Neutrophil (primary cell): ENCODE data around the gene VTI1A.

ENCODE experiments used
- H3K27ac ChIP-seq: fragments of 200-600 bp; sonication (generic); 2 replicates; pipeline ENCODE4 v1.5.1; 2016; ENCODE audit warnings: mild to moderate bottlenecking, moderate library complexity
- H3K27me3 ChIP-seq: fragments of 200-600 bp; sonication (generic); 2 replicates; pipeline ENCODE4 v1.6.0; 2016; ENCODE audit warnings: mild to moderate bottlenecking
- H3K36me3 ChIP-seq: fragments of 200-600 bp; sonication (generic); 2 replicates; pipeline ENCODE4 v1.5.1; 2017
- H3K4me1 ChIP-seq, 2 experiments: fragments of 200-600 bp in 1 of 2; sonication (generic) in 1 of 2; 1 replicate in 1 of 2; 2 replicates in 1 of 2; pipeline versions ENCODE4 v1.5.1 to v1.6.1; 2013 to 2016; ENCODE audit warnings: low read depth in 1 of 2, low read length in 1 of 2, mild to moderate bottlenecking in 1 of 2, moderate library complexity in 1 of 2; ENCODE audit not compliant: control insufficient read depth in 1 of 2, insufficient read depth in 1 of 2
- H3K4me3 ChIP-seq, 2 experiments: fragments of 200-600 bp in 1 of 2; sonication (generic) in 1 of 2; 1 replicate in 1 of 2; 2 replicates in 1 of 2; pipeline ENCODE4 v1.5.1; 2013 to 2016; ENCODE audit warnings: low read depth in 1 of 2, low read length in 1 of 2, mild to moderate bottlenecking in 1 of 2, moderate library complexity in 1 of 2
- H3K9me3 ChIP-seq: fragments of 200-600 bp; sonication (generic); 2 replicates; pipeline ENCODE4 v1.5.1; 2016
- TF ChIP-seq, protein P1 (sequence below): fragments of 200-600 bp; sonication (generic); IDR thresholded peaks from 2 replicates; pipeline ENCODE4 v1.5.1; 2016; ENCODE audit warnings: antibody characterized with exemption

The VTI1A gene

GRCh38 chr10:112775892-112776674 is 329.1 kb downstream of the VTI1A start:
- TF ChIP-seq, protein P1, sequence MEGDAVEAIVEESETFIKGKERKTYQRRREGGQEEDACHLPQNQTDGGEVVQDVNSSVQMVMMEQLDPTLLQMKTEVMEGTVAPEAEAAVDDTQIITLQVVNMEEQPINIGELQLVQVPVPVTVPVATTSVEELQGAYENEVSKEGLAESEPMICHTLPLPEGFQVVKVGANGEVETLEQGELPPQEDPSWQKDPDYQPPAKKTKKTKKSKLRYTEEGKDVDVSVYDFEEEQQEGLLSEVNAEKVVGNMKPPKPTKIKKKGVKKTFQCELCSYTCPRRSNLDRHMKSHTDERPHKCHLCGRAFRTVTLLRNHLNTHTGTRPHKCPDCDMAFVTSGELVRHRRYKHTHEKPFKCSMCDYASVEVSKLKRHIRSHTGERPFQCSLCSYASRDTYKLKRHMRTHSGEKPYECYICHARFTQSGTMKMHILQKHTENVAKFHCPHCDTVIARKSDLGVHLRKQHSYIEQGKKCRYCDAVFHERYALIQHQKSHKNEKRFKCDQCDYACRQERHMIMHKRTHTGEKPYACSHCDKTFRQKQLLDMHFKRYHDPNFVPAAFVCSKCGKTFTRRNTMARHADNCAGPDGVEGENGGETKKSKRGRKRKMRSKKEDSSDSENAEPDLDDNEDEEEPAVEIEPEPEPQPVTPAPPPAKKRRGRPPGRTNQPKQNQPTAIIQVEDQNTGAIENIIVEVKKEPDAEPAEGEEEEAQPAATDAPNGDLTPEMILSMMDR, result no peak
- H3K4me3 ChIP-seq, result no peak overlapping the region
- H3K9me3 ChIP-seq, result no peaks in the 10 kb centered on the region
- no peaks in the 10 kb centered on the region for H3K4me1 ChIP-seq
- H3K27me3 ChIP-seq, result no peaks in the 10 kb centered on the region
- no peak overlapping the region for H3K27ac ChIP-seq
- no peaks in the 10 kb centered on the region for H3K36me3 ChIP-seq

DNA sequence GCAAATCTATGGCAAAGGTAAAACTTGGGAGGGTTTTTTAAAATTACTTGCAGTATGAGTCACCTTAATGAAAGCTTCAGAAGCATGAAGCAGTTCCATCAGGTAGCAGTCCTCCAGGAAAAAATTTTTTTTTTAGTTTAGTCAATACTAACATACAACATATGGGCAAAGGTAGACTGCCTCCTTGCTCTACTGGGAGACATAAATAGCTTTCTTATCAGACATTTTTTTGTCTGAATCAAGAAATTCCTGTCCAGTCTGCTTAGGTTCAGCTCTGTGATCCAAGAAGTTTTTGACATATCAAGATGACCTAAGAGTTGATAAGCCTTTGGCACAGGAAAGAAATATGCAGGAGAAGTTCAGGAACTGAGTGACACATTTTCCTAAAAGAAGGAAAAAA is 331.6 kb downstream of the VTI1A start:
- Histone ChIP-seq H3K4me1 (no peaks in the 10 kb centered on the region), H3K9me3 (no peaks in the 10 kb centered on the region), H3K27me3 (no peaks in the 10 kb centered on the region), H3K36me3 (no peaks in the 10 kb centered on the region), H3K4me3 (no peak overlapping the region), H3K27ac (no peak overlapping the region)
- TF ChIP-seq, protein P1, result no peak

GRCh38 chr10:112779025-112779770 is 332.2 kb downstream of the VTI1A start:
- Histone ChIP-seq H3K4me3 (no peak overlapping the region), H3K36me3 (no peaks in the 10 kb centered on the region), H3K4me1 (no peaks in the 10 kb centered on the region), H3K27ac (no peak overlapping the region), H3K27me3 (no peaks in the 10 kb centered on the region), H3K9me3 (no peaks in the 10 kb centered on the region)
- TF ChIP-seq, protein P1, result no peak

DNA sequence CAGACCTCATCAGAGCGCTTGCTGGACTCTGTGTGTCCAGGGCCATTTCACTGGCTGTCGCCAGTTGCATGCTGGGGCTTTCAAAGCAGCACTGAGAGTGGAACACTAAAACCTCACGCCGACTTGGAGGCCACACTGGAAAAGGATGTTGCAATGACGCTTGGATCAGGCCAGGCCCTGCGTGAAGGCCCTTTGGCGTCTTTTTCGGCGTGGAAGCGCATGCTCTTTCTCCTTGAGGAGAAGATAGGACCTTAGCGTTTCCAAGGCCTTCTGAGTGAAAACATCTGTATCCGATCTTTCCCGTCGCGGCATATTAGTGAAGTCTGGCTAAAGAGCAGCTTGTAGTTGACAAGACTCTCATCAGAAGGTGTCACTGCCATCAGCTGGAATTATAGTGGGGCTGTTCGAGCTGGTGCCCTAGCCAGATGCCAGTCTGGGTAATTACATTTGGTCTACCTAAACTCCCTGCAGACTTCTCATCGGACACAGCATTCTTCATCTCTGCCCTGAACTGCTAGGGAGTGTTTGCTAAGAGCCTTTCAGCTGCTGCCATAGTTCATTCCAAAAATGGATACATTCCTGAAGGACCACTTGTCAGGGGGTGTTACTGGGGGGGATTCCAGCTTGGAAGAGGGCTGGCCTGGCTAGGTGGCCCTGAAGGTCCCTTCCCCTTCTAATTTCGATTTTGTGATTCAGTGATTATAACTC is 335.3 kb downstream of the VTI1A start:
- no peaks in the 10 kb centered on the region for H3K36me3 ChIP-seq
- TF ChIP-seq, protein P1, result no peak
- H3K27me3 ChIP-seq, result no peaks in the 10 kb centered on the region
- H3K27ac ChIP-seq, result no peak overlapping the region
- H3K4me3 ChIP-seq, result no peak overlapping the region
- H3K9me3 ChIP-seq, result no peaks in the 10 kb centered on the region
- no peaks in the 10 kb centered on the region for H3K4me1 ChIP-seq

DNA sequence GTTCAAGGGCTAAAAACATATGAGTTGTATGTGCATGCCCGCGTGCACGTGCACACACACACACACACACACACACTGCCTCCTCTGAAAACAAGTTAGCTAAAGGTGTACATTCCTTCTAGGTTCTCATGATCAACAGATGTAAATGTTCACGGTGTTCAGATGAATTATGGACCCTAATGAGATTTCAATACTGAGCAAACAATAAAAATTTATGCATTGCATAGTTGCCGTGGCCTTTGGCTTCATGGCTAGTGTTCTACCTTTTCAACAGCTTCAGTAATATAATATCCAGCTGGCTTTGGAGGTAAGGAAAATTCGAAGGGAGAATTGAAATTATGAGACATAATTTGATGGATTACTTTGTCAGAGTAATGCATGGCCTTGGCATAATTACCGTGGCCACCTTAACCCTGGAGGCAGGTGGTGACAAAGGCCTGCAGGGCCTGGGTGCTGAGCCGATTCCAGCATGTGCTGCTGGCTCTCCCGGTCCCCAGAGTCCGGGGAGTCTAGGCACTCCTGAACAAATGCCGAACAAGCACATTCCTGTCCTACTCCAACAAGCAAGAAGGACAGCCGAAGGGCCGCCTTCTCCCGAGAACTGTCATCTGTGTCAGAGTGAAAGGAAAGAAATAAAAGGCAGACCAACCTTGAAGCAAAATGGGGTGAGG is 336.5 kb downstream of the VTI1A start:
- Histone ChIP-seq H3K27me3 (no peaks in the 10 kb centered on the region), H3K4me3 (no peak overlapping the region), H3K4me1 (no peaks in the 10 kb centered on the region), H3K9me3 (no peaks in the 10 kb centered on the region), H3K36me3 (no peaks in the 10 kb centered on the region), H3K27ac (no peak overlapping the region)
- TF ChIP-seq, protein P1, result no peak
